Measurements from ENCODE around the gene CNTN1.

The CNTN1 gene

DNA sequence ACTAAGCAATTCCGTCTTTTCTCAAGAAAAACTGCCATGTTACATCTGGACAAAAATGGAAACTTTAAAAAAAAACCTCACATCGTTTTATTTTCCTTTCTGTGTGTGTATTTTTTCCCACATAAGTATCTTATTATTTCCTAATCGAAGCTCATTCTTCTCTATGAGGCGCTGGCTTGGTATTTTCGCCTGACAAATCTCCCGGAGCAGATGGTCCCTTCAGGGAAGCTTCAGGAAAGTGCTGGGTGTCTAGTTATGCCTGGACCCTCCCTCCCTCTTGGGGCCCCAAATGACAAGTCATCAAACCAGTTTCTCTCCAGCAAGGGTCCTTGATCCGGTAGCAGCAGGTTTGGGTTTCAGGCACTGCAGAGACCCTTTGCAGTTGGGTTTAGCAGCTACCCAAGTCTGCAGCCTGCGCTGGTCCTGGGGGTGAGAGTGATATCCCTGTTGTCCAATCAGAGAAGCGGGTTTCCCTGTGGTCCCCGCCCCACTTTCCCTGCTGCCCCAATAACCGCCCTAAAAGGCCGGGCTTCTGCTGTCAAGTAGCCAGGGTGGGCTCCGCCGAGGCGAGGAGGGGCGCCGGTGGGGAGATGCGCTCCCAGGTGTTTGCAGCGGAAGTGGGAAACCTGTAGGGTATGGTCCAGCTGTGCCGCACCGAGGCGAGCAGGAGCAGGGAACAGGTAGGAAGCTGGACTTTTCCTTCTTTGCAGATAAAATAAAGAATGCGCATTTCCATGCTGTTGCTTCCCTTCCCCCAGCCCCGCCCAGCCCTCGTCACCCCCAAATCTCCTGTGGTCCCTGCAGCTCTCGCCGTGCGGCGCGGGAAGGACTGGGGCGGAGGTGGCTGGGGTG lies at the start of gene CNTN1:
Gene CNTN1, plus strand, starts transcription at position 527 of the 852 bp plus-strand sequence.
- DNase-seq (ENCODE audit: low read depth in 1 of 2, low spot score in 1 of 2), result peak; percentile 78 to 79
- no peak for TF ChIP-seq JUND (IDR thresholded peaks at IDR 0.05; ENCODE audit: low read depth)

GRCh38 chr12:40643506-40643905 lies 48.7 kb upstream of the CNTN1 start:
- no peak for DNase-seq (ENCODE audit: low read depth in 1 of 2, low spot score in 1 of 2)
- no peak for TF ChIP-seq JUND (IDR thresholded peaks at IDR 0.05; ENCODE audit: low read depth)
- in situ Hi-C loops (cut with HindIII; ENCODE audit: low pct_unique_long_range_greater_than_20kb, low sequenced_read_pairs), result no loop called here

More for the DNA sequence above, at the start of gene CNTN1:
- in situ Hi-C loops (cut with HindIII; ENCODE audit: low pct_unique_long_range_greater_than_20kb, low sequenced_read_pairs), result no loop called here

GRCh38 chr12:40643976-40644375 lies 48.3 kb upstream of the CNTN1 start:
- in situ Hi-C loops (cut with HindIII; ENCODE audit: low pct_unique_long_range_greater_than_20kb, low sequenced_read_pairs), result no loop called here
- DNase-seq (ENCODE audit: low read depth in 1 of 2, low spot score in 1 of 2), result no peak
- no peak for TF ChIP-seq JUND (IDR thresholded peaks at IDR 0.05; ENCODE audit: low read depth)

DNA sequence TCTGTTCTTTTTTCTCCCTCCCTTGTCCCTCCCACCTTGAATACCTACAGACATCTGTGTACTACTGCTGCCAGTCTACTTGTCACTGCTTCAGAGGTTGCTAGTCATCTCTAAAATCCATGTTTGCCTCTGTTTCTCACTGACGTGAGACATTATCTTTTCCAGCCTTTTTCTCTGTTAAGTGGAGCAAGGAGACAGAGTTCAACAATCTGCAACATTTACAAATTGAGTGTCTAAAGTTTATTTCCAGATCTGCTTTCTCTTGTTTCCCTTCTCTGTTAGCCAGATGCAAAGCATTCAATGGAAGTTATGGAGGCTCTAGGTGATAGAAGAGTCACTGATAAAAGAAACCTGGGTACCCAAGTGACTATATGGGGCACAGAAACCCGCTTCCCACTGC lies 47.5 kb upstream of the CNTN1 start:
- no peak for TF ChIP-seq JUND (IDR thresholded peaks at IDR 0.05; ENCODE audit: low read depth)
- DNase-seq (ENCODE audit: low read depth in 1 of 2, low spot score in 1 of 2), result no peak
- in situ Hi-C loops (cut with HindIII; ENCODE audit: low pct_unique_long_range_greater_than_20kb, low sequenced_read_pairs), result no loop called here

DNA sequence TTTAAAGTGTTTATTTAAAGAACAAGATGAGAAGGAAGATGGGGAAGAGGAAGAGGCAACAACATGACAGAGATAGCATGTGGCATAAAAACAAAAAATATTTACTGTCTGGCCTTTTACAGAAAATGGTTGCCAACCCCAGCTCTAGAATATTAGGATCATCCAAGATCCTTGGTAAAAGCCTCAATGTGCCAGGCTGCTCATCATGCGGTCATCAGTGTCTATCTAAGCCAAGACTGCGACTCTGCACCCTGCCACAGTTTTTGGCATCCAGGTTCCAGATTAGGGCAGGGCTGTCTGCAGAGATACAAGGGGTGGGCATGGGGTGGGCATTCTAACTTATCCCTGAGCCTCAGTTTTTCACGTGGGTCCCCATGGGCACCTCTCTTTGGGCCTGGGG lies 46.9 kb upstream of the CNTN1 start:
- no peak for DNase-seq (ENCODE audit: low read depth in 1 of 2, low spot score in 1 of 2)
- TF ChIP-seq JUND (IDR thresholded peaks at IDR 0.05; ENCODE audit: low read depth), result no peak
- in situ Hi-C loops (cut with HindIII; ENCODE audit: low pct_unique_long_range_greater_than_20kb, low sequenced_read_pairs), result no loop called here

- no peak for DNase-seq (ENCODE audit: low read depth in 1 of 2, low spot score in 1 of 2)
- TF ChIP-seq JUND (IDR thresholded peaks at IDR 0.05; ENCODE audit: low read depth), result no peak
- in situ Hi-C loops (cut with HindIII; ENCODE audit: low pct_unique_long_range_greater_than_20kb, low sequenced_read_pairs), result no loop called here
Measured at GRCh38 chr12:40646456-40646855, 45.8 kb upstream of the CNTN1 start.

GRCh38 chr12:40646911-40647310 lies 45.3 kb upstream of the CNTN1 start:
- in situ Hi-C loops (cut with HindIII; ENCODE audit: low pct_unique_long_range_greater_than_20kb, low sequenced_read_pairs), result no loop called here
- TF ChIP-seq JUND (IDR thresholded peaks at IDR 0.05; ENCODE audit: low read depth), result no peak
- DNase-seq (ENCODE audit: low read depth in 1 of 2, low spot score in 1 of 2), result no peak

DNA sequence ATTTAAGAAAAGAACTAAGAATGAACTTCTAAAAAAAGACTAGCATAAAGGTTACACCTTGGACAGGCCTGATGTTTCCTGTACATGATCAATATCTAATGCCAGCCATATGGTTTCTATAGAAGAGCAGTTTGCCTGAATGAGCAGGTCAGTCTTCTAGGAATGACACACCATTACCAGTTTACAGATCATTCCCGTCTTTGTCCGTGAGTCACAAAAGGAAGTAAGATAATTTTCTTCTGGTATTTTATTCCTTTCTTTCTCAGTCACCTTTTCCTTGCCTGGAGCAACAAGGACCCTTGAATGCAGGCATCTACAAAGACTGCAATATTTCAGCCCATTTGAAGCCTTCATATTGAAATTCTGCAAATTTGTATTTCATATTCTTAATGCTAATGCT lies 44.6 kb upstream of the CNTN1 start:
- no peak for DNase-seq (ENCODE audit: low read depth in 1 of 2, low spot score in 1 of 2)
- no peak for TF ChIP-seq JUND (IDR thresholded peaks at IDR 0.05; ENCODE audit: low read depth)
- in situ Hi-C loops (cut with HindIII; ENCODE audit: low pct_unique_long_range_greater_than_20kb, low sequenced_read_pairs), result no loop called here

- in situ Hi-C loops (cut with HindIII; ENCODE audit: low pct_unique_long_range_greater_than_20kb, low sequenced_read_pairs), result no loop called here
- TF ChIP-seq JUND (IDR thresholded peaks at IDR 0.05; ENCODE audit: low read depth), result no peak
- DNase-seq (ENCODE audit: low read depth in 1 of 2, low spot score in 1 of 2), result no peak
Measured at GRCh38 chr12:40648519-40648918, 43.7 kb upstream of the CNTN1 start.

- no peak for DNase-seq (ENCODE audit: low read depth in 1 of 2, low spot score in 1 of 2)
- no peak for TF ChIP-seq JUND (IDR thresholded peaks at IDR 0.05; ENCODE audit: low read depth)
- in situ Hi-C loops (cut with HindIII; ENCODE audit: low pct_unique_long_range_greater_than_20kb, low sequenced_read_pairs), result no loop called here
Measured at GRCh38 chr12:40650038-40650704, 42.1 kb upstream of the CNTN1 start.

DNA sequence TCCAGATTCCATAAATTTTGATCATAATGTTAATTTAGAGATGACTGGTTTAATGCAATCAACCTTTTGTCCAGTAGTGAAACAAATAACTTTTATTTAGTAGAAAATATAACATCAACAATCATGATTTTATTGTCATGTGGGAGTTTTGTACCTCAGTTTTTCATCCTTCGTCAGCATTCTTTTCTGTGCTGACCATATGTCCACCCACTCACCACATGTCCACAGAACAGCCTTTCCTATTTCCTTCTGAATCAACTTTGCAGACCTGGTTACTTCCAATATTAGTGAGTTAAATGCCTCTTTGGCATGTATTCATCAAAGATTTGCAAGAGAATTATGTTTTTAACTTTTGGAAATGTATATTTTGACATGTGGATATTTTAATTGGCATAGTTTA lies 36.8 kb upstream of the CNTN1 start:
- DNase-seq (ENCODE audit: low read depth in 1 of 2, low spot score in 1 of 2), result no peak
- in situ Hi-C loops (cut with HindIII; ENCODE audit: low pct_unique_long_range_greater_than_20kb, low sequenced_read_pairs), result no loop called here
- no peak for TF ChIP-seq JUND (IDR thresholded peaks at IDR 0.05; ENCODE audit: low read depth)

DNA sequence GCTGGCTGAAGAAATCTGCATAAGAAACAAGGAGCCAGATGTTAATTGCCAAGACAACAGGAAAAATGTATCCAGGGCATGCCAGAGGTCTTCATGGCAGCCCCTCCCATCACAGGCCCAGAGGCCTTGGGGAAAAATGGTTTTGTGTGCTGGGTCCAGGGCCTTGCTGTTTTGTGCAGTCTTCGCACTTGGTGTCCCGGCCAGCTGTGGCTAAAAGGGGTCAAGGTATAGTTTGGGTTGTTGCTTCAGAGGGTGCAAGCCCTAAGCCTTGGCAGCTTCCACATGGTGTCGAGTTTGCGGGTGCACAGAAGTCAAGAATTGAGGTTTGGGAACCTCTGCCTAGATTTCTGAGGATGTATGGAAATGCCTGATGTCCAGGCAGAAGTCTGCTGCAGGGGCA lies 29.9 kb upstream of the CNTN1 start:
- TF ChIP-seq JUND (IDR thresholded peaks at IDR 0.05; ENCODE audit: low read depth), result no peak
- in situ Hi-C loops (cut with HindIII; ENCODE audit: low pct_unique_long_range_greater_than_20kb, low sequenced_read_pairs), result no loop called here
- DNase-seq (ENCODE audit: low read depth in 1 of 2, low spot score in 1 of 2), result no peak

- no peak for TF ChIP-seq JUND (IDR thresholded peaks at IDR 0.05; ENCODE audit: low read depth)
- DNase-seq (ENCODE audit: low read depth in 1 of 2, low spot score in 1 of 2), result no peak
- in situ Hi-C loops (cut with HindIII; ENCODE audit: low pct_unique_long_range_greater_than_20kb, low sequenced_read_pairs), result no loop called here
Measured at GRCh38 chr12:40663781-40664180, 28.5 kb upstream of the CNTN1 start.

Data from T47D (cell line).